A549 treated with GW870086 at 1 μM for 4 hours (cell line): ENCODE results near the gene PLEKHG1. TPM values are rescaled to one million over a fixed set of nuclear protein-coding genes. Genes with fewer than 3 reads are reported as not detected.

ENCODE experiments used
- total RNA-seq: library from RNA; stranded (reverse); fragments of 200-300 nt; extraction: Qiagen RNA extraction; gene quantifications from 5 replicates; pipeline ENCODE4 v1.2.3, GENCODE V29; 2022; ENCODE audit warnings: low read depth

Gene PLEKHG1
- 0.30 to 0.54 TPM (median 0.42 TPM) in 5 replicates for total RNA-seq

GRCh38 chr6:150599199-150600009 is at the start of gene PLEKHG1:
Gene PLEKHG1 (plus strand): TSS chr6:150599885. CDS start chr6:150733682, 133,797 bp downstream.

Other genes with a start within 250 kb of the PLEKHG1 start
- gene IYD, start 230.9 kb upstream of the PLEKHG1 start, total RNA-seq, result 0.02 to 0.16 TPM (median 0.03 TPM) in 3 of 5 replicates, not detected in the others